GM23338 (cell line): ENCODE results near the gene PAXX. TPM values are rescaled to one million over a fixed set of nuclear protein-coding genes. Genes with fewer than 3 reads are reported as not detected.

Experiments
- ATAC-seq: fragments of 200-7000 bp; cut with Tn5 transposase; 3 replicates; pipeline ENCODE4 v1.9.1; 2020
- DNase-seq: peaks from one replicate; pipeline ENCODE4 v3.0.0-alpha.2; 2015; ENCODE audit warnings: low spot score
- H2AFZ ChIP-seq: fragments of 200-600 bp; sonication (generic); 2 replicates; pipeline ENCODE4 v1.8.0; 2016; ENCODE audit warnings: antibody characterized with exemption, mild to moderate bottlenecking, moderate library complexity
- H3F3A ChIP-seq: fragments of 200-600 bp; sonication (generic); replicated peaks from 2 replicates; pipeline ENCODE4 v1.8.0; 2017; ENCODE audit warnings: antibody characterized with exemption, mixed run types, low read depth
- H3K27ac ChIP-seq: fragments of 200-600 bp; sonication (generic); 2 replicates; pipeline ENCODE4 v1.6.1; 2016; ENCODE audit warnings: low read depth
- H3K27me3 ChIP-seq: fragments of 200-600 bp; sonication (generic); 2 replicates; pipeline ENCODE4 v1.8.0; 2016; ENCODE audit warnings: mild to moderate bottlenecking, mixed run types, moderate library complexity; ENCODE audit not compliant: insufficient read depth
- H3K36me3 ChIP-seq: fragments of 200-600 bp; sonication (generic); 2 replicates; pipeline ENCODE4 v1.8.0; 2016; ENCODE audit warnings: mild to moderate bottlenecking; ENCODE audit not compliant: insufficient read depth
- H3K4me1 ChIP-seq: fragments of 200-600 bp; sonication (generic); 2 replicates; pipeline ENCODE4 v1.8.0; 2016; ENCODE audit warnings: mild to moderate bottlenecking, moderate library complexity; ENCODE audit not compliant: insufficient read depth
- H3K4me2 ChIP-seq: fragments of 200-600 bp; sonication (generic); 2 replicates; pipeline ENCODE4 v1.7.1; 2017; ENCODE audit warnings: mixed run types
- H3K4me3 ChIP-seq: fragments of 200-600 bp; sonication (generic); 2 replicates; pipeline ENCODE4 v1.6.1; 2016; ENCODE audit warnings: mixed run types
- H3K79me2 ChIP-seq: fragments of 200-600 bp; sonication (generic); replicated peaks from 2 replicates; pipeline ENCODE4 v1.8.0; 2017; ENCODE audit warnings: mild to moderate bottlenecking; ENCODE audit not compliant: insufficient read depth
- H3K9me2 ChIP-seq: fragments of 200-600 bp; sonication (generic); 2 replicates; pipeline ENCODE4 v1.8.0; 2017; ENCODE audit not compliant: insufficient read depth
- H4K20me1 ChIP-seq: fragments of 200-600 bp; sonication (generic); replicated peaks from 2 replicates; pipeline ENCODE4 v1.8.0; 2017; ENCODE audit warnings: mild to moderate bottlenecking; ENCODE audit not compliant: insufficient read depth
- H3K27ac Mint-ChIP-seq: 2 replicates; pipeline ENCODE4 v1.8.0; 2020; ENCODE audit warnings: inconsistent platforms, mild to moderate bottlenecking, moderate library complexity, mixed read lengths
- H3K27me3 Mint-ChIP-seq: 3 replicates; pipeline ENCODE4 v1.8.0; 2022; ENCODE audit warnings: low read depth, mild to moderate bottlenecking, moderate library complexity, mixed read lengths, inconsistent platforms; ENCODE audit not compliant: insufficient read depth, poor library complexity
- H3K36me3 Mint-ChIP-seq: 3 replicates; pipeline ENCODE4 v1.8.0; 2021; ENCODE audit warnings: low read depth, mild to moderate bottlenecking, inconsistent platforms, moderate library complexity, mixed read lengths
- H3K4me1 Mint-ChIP-seq: 3 replicates; pipeline ENCODE4 v1.8.0; 2020; ENCODE audit warnings: mild to moderate bottlenecking, inconsistent platforms, mixed read lengths
- H3K4me3 Mint-ChIP-seq: 3 replicates; pipeline ENCODE4 v1.8.0; 2021; ENCODE audit warnings: moderate library complexity, mild to moderate bottlenecking, inconsistent platforms, mixed read lengths
- H3K9me3 Mint-ChIP-seq: 3 replicates; pipeline ENCODE4 v1.8.0; 2020; ENCODE audit warnings: moderate library complexity, mild to moderate bottlenecking, inconsistent platforms, mixed read lengths
- CREB1 ChIP-seq: fragments of 250-450 bp; sonication (Bioruptor Pico); IDR thresholded peaks from 2 replicates; pipeline ENCODE4 v1.5.0; 2020; ENCODE audit warnings: low read depth, mild to moderate bottlenecking, moderate library complexity
- EZH2 ChIP-seq: fragments of 200-600 bp; sonication (generic); IDR thresholded peaks from one replicate; pipeline ENCODE4 v1.8.0; 2017; ENCODE audit warnings: antibody characterized with exemption, mild to moderate bottlenecking, low read depth; ENCODE audit not compliant: unreplicated experiment
- NANOG ChIP-seq: IDR thresholded peaks from 2 replicates; pipeline ENCODE4 v1.6.1; 2016; ENCODE audit warnings: antibody characterized with exemption, borderline replicate concordance
- POLR2AphosphoS5 ChIP-seq: IDR thresholded peaks from 2 replicates; pipeline ENCODE4 v1.6.1; 2016; ENCODE audit warnings: antibody characterized with exemption, low read depth
- ZNF331 ChIP-seq: fragments of 250-450 bp; sonication (Bioruptor Pico); IDR thresholded peaks from 2 replicates; pipeline ENCODE4 v1.5.0; 2020; ENCODE audit warnings: low read depth, mild to moderate bottlenecking, moderate library complexity
- ZNF462 ChIP-seq: fragments of 250-450 bp; sonication (Bioruptor Pico); IDR thresholded peaks from 2 replicates; pipeline ENCODE4 v1.5.0; 2020; ENCODE audit warnings: mild to moderate bottlenecking, moderate library complexity
- polyA plus RNA-seq: library from polyadenylated mRNA; unstranded; fragments of >200 nt; fragmentation: Nextera tagmentation; extraction: Ambion mirVana; gene quantifications from 2 replicates; pipeline ENCODE4 v1.2.1, GENCODE V29; 2016
- total RNA-seq: library from RNA; depleted of rRNA; stranded (reverse); fragments of >200 nt; shearing (Covaris generic); gene quantifications from 2 replicates; pipeline ENCODE4 v1.2.3, GENCODE V29; 2014
- TF ChIP-seq, protein P1 (sequence below): IDR thresholded peaks from 2 replicates; pipeline ENCODE4 v1.6.1; 2016; ENCODE audit warnings: antibody characterized with exemption
- TF ChIP-seq, protein P2 (sequence below): IDR thresholded peaks from one replicate; pipeline ENCODE4 v1.6.1; 2018; ENCODE audit warnings: antibody characterized with exemption; ENCODE audit not compliant: unreplicated experiment

PAXX gene
- total and polyA plus RNA-seq, 2 experiments from 2014 or later, result 71.5 to 86.0 TPM

DNA sequence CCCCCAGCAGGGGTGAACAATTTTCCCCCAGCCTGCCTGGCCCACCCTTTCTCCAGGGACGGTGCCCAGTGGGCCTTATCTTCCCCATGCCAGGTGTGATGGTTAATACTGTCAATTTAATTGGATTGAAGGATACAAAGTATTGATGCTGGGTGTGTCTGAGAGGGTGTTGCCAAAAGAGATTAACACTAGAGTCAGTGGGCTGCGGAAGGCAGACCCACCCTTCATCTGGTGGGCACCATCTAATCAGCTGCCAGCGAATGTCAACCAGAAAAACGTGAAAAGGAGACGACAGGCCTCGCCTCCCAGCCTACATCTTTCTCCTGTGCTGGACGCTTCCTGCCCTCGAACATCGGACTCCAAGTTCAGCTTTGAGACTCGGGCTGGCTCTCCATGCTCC is 45.3 kb downstream of the PAXX start:
- no peaks in the 10 kb centered on the region for H3K9me3 Mint-ChIP-seq
- no peaks in the 10 kb centered on the region for H3K4me1 Mint-ChIP-seq
- Histone ChIP-seq H2AFZ (no peak overlapping the region), H3K27me3 (no peaks in the 10 kb centered on the region), H3K27ac (no peak overlapping the region), H3K36me3 (no peaks in the 10 kb centered on the region), H3F3A (no peaks in the 10 kb centered on the region), H3K79me2 (no peaks in the 10 kb centered on the region), H3K4me1 (no peaks in the 10 kb centered on the region), H3K9me2 (no peaks in the 10 kb centered on the region), H4K20me1 (no peaks in the 10 kb centered on the region), H3K4me2 (no peak overlapping the region), H3K4me3 (no peak overlapping the region)
- TF ChIP-seq, protein P1, sequence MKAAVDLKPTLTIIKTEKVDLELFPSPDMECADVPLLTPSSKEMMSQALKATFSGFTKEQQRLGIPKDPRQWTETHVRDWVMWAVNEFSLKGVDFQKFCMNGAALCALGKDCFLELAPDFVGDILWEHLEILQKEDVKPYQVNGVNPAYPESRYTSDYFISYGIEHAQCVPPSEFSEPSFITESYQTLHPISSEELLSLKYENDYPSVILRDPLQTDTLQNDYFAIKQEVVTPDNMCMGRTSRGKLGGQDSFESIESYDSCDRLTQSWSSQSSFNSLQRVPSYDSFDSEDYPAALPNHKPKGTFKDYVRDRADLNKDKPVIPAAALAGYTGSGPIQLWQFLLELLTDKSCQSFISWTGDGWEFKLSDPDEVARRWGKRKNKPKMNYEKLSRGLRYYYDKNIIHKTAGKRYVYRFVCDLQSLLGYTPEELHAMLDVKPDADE, result no peak
- TF ChIP-seq ZNF331 (CRISPR knock-in tag) (no peak), NANOG (no peak), ZNF462 (CRISPR knock-in tag) (no peak), CREB1 (CRISPR knock-in tag) (no peak)
- no peak for ATAC-seq
- no peak overlapping the region for H3K4me3 Mint-ChIP-seq
- H3K27me3 Mint-ChIP-seq, result peaks cover 8% of the 10 kb centered on the region
- H3K36me3 Mint-ChIP-seq, result no peaks in the 10 kb centered on the region; the same call in 2 of the 3 replicates
- no peak for DNase-seq
- no peak overlapping the region for H3K27ac Mint-ChIP-seq

DNA sequence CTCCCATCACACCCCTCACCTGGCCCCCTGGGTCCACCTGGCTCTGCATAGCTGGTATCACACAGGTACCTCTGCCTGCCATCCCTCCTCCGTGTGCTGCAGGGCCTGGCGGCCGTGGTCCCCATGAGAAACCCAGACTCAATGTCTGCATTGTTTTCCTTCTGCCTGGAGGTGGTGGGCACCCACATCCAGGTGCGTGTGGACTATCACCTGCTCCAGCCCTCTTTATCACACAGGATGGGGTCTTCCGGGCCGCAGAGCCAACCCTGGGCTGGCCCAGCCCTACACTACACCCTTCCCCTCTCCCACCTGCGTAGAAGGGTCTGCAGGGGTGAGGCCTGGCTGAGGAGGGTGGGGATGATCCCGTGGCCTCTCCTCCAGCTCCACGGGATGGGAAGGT is 46.7 kb downstream of the PAXX start:
- no peak overlapping the region for H3K4me3 Mint-ChIP-seq
- ATAC-seq (no peak), DNase-seq (no peak)
- no peak overlapping the region for H3K4me2 ChIP-seq
- no peaks in the 10 kb centered on the region for H3K4me1 Mint-ChIP-seq
- no peak overlapping the region for H3K27ac Mint-ChIP-seq
- no peaks in the 10 kb centered on the region; the same call in 2 of the 3 replicates for H3K36me3 Mint-ChIP-seq
- no peaks in the 10 kb centered on the region for H3F3A ChIP-seq
- H3K9me2 ChIP-seq, result no peaks in the 10 kb centered on the region
- no peaks in the 10 kb centered on the region; the same call in 1 of the 2 replicates for H4K20me1 ChIP-seq
- H3K79me2 ChIP-seq, result no peaks in the 10 kb centered on the region; the same call in 1 of the 2 replicates
- H3K27ac ChIP-seq, result no peak overlapping the region
- H3K4me1 ChIP-seq, result no peaks in the 10 kb centered on the region
- peaks cover 4% of the 10 kb centered on the region for H3K27me3 Mint-ChIP-seq
- H3K36me3 ChIP-seq, result no peaks in the 10 kb centered on the region
- no peaks in the 10 kb centered on the region for H3K9me3 Mint-ChIP-seq
- no peak overlapping the region for H3K4me3 ChIP-seq
- H3K27me3 ChIP-seq, result no peaks in the 10 kb centered on the region
- no peak overlapping the region for H2AFZ ChIP-seq
- TF ChIP-seq POLR2AphosphoS5 (no peak), EZH2 (no peak)
- TF ChIP-seq, protein P1, result no peak
- TF ChIP-seq, protein P2, sequence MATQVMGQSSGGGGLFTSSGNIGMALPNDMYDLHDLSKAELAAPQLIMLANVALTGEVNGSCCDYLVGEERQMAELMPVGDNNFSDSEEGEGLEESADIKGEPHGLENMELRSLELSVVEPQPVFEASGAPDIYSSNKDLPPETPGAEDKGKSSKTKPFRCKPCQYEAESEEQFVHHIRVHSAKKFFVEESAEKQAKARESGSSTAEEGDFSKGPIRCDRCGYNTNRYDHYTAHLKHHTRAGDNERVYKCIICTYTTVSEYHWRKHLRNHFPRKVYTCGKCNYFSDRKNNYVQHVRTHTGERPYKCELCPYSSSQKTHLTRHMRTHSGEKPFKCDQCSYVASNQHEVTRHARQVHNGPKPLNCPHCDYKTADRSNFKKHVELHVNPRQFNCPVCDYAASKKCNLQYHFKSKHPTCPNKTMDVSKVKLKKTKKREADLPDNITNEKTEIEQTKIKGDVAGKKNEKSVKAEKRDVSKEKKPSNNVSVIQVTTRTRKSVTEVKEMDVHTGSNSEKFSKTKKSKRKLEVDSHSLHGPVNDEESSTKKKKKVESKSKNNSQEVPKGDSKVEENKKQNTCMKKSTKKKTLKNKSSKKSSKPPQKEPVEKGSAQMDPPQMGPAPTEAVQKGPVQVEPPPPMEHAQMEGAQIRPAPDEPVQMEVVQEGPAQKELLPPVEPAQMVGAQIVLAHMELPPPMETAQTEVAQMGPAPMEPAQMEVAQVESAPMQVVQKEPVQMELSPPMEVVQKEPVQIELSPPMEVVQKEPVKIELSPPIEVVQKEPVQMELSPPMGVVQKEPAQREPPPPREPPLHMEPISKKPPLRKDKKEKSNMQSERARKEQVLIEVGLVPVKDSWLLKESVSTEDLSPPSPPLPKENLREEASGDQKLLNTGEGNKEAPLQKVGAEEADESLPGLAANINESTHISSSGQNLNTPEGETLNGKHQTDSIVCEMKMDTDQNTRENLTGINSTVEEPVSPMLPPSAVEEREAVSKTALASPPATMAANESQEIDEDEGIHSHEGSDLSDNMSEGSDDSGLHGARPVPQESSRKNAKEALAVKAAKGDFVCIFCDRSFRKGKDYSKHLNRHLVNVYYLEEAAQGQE, result no peak
